ENCODE results near the gene NT5C1A. TPM values are rescaled to one million over a fixed set of nuclear protein-coding genes. Genes with fewer than 3 reads are reported as not detected.

NT5C1A gene
- polyA plus RNA-seq, 2 of the 4 experiments (the other 2 are of a cell fraction): not detected

- CTCF ChIA-PET: interaction anchor here (0.9 to 3.6 kb wide), 6 partner anchors 9 to 29 kb away, joined by 3 to 12 read pairs (median 3); no protein-coding TSS in a partner anchor
Measured at GRCh38 chr1:39635205-39635870, 36.6 kb downstream of the NT5C1A start.

GRCh38 chr1:39633422-39633821 is 38.5 kb downstream of the NT5C1A start:
- Histone ChIP-seq H3K4me3 (no peak overlapping the region), H3K9me3 (no peaks in the 10 kb centered on the region), H3K4me2 (no peak overlapping the region), H3K4me1 (no peaks in the 10 kb centered on the region), H3K27ac (no peak overlapping the region)
- POLR2A ChIA-PET: no interaction called here
- no peak for TF ChIP-seq TFCP2L1 (CRISPR knock-in tag; IDR thresholded peaks at IDR 0.05)
- DNase-seq (ENCODE audit: low read depth in 1 of 2, low spot score in 1 of 2): no peak
- WGBS (ENCODE audit: missing lambda C conversion rate): 90% methylated on average over 3 of the region's 3 CpGs
- FAIRE-seq: no peak
- CTCF ChIA-PET: interaction anchor here (0.7 to 3.6 kb wide), 3 partner anchors 21 to 86 kb away, joined by 3 to 12 read pairs (median 3); no protein-coding TSS in a partner anchor
- ATAC-seq: no peak

More at GRCh38 chr1:39635205-39635870, 36.6 kb downstream of the NT5C1A start:
- TF ChIP-seq POLR2AphosphoS2 (conservative IDR thresholded peaks at IDR 0.05; ENCODE audit: low read length): no peak
- TF ChIP-seq USF2 (IDR thresholded peaks at IDR 0.05): no peak
- TF ChIP-seq RNF2 (IDR thresholded peaks at IDR 0.05; ENCODE audit: borderline replicate concordance, low read depth): no peak
- no peak overlapping the region for H3K4me2 ChIP-seq
- no peak overlapping the region for H3K4me3 ChIP-seq
- POLR2A ChIA-PET: no interaction called here
- H3K4me1 ChIP-seq: no peaks in the 10 kb centered on the region
- FAIRE-seq (no peak), ATAC-seq (no peak), DNase-seq (ENCODE audit: low read depth in 1 of 2, low spot score in 1 of 2) (no peak)
- 82% methylated on average over 12 of the region's 12 CpGs for WGBS (ENCODE audit: missing lambda C conversion rate)
- no peaks in the 10 kb centered on the region for H3K9me3 ChIP-seq
- no peak overlapping the region for H3K27ac ChIP-seq

- ATAC-seq (no peak), FAIRE-seq (no peak), DNase-seq (ENCODE audit: low read depth in 1 of 2, low spot score in 1 of 2) (no peak)
- no peak overlapping the region for H3K27ac ChIP-seq
- H3K4me2 ChIP-seq: no peak overlapping the region
- H3K9me3 ChIP-seq: no peaks in the 10 kb centered on the region
- H3K4me3 ChIP-seq: no peak overlapping the region
- TF ChIP-seq EP300 (IDR thresholded peaks at IDR 0.05): no peak
- TF ChIP-seq FOSL2 (IDR thresholded peaks at IDR 0.05): no peak
- TF ChIP-seq FOSL2 (CRISPR knock-in tag; IDR thresholded peaks at IDR 0.05): no peak
- TF ChIP-seq HEYL (CRISPR knock-in tag; IDR thresholded peaks at IDR 0.05): no peak
- TF ChIP-seq POLR2A (IDR thresholded peaks at IDR 0.05; ENCODE audit: low read length): no peak
- TF ChIP-seq USF2 (IDR thresholded peaks at IDR 0.05): no peak
- no peak for TF ChIP-seq ELK1 (IDR thresholded peaks at IDR 0.05; ENCODE audit: low read depth, low read length)
- TF ChIP-seq CHD2 (IDR thresholded peaks at IDR 0.05; ENCODE audit: low read length, partially characterized antibody): no peak
- no peak for TF ChIP-seq HDAC2 (IDR thresholded peaks at IDR 0.05)
- no peak for TF ChIP-seq HOXB13 (CRISPR knock-in tag; IDR thresholded peaks at IDR 0.05; ENCODE audit: low read depth)
- 93% methylated on average over 25 of the region's 61 CpGs for WGBS (ENCODE audit: missing lambda C conversion rate)
- no peaks in the 10 kb centered on the region for H3K4me1 ChIP-seq
- ChIA-PET CTCF (interaction anchor here (0.6 to 3.6 kb wide), 7 partner anchors 10 to 566 kb away, joined by 3 to 12 read pairs (median 3); no protein-coding TSS in a partner anchor), POLR2A (no interaction called here)
Measured at GRCh38 chr1:39632682-39633417, 39.1 kb downstream of the NT5C1A start.

GRCh38 chr1:39632323-39632681 is 39.6 kb downstream of the NT5C1A start:
- CTCF ChIA-PET: interaction anchor here (0.6 to 1.9 kb wide), 6 partner anchors 9 to 565 kb away, joined by 3 to 4 read pairs (median 3); no protein-coding TSS in a partner anchor
- ATAC-seq (no peak), FAIRE-seq (no peak), DNase-seq (ENCODE audit: low read depth in 1 of 2, low spot score in 1 of 2) (no peak)
- POLR2A ChIA-PET: no interaction called here
- H3K4me1 ChIP-seq: no peaks in the 10 kb centered on the region
- no peak overlapping the region for H3K4me2 ChIP-seq
- H3K4me3 ChIP-seq: no peak overlapping the region
- H3K27ac ChIP-seq: no peak overlapping the region
- no peaks in the 10 kb centered on the region for H3K9me3 ChIP-seq
- WGBS (ENCODE audit: missing lambda C conversion rate): 73% methylated on average over 3 of the region's 5 CpGs
- TF ChIP-seq KDM1A (IDR thresholded peaks at IDR 0.05; ENCODE audit: low read depth): no peak
- TF ChIP-seq POLR2A (IDR thresholded peaks at IDR 0.05; ENCODE audit: low read length): no peak
- TF ChIP-seq FOXS1 (CRISPR knock-in tag; IDR thresholded peaks at IDR 0.05): no peak
- no peak for TF ChIP-seq NPAS2 (CRISPR knock-in tag; IDR thresholded peaks at IDR 0.05; ENCODE audit: borderline replicate concordance)
- TF ChIP-seq HOXA7 (CRISPR knock-in tag; IDR thresholded peaks at IDR 0.05): no peak
- no peak for TF ChIP-seq POLR2AphosphoS2 (conservative IDR thresholded peaks at IDR 0.05; ENCODE audit: low read length)
- no peak for TF ChIP-seq TP53 (CRISPR knock-in tag; IDR thresholded peaks at IDR 0.05)
- no peak for TF ChIP-seq SMC3 (IDR thresholded peaks at IDR 0.05)
- TF ChIP-seq HEYL (CRISPR knock-in tag; IDR thresholded peaks at IDR 0.05): no peak
- TF ChIP-seq KDM5A (IDR thresholded peaks at IDR 0.05): no peak
- TF ChIP-seq RCOR1 (IDR thresholded peaks at IDR 0.05; ENCODE audit: low read depth, low read length): no peak
- no peak for TF ChIP-seq NR3C1 (IDR thresholded peaks at IDR 0.05)
- TF ChIP-seq EP300 (IDR thresholded peaks at IDR 0.05): no peak
- TF ChIP-seq PBX3 (IDR thresholded peaks at IDR 0.05): no peak
- TF ChIP-seq HDAC2 (IDR thresholded peaks at IDR 0.05): no peak
- TF ChIP-seq JUNB (IDR thresholded peaks at IDR 0.05): no peak
- no peak for TF ChIP-seq GATA3 (IDR thresholded peaks at IDR 0.05; ENCODE audit: borderline replicate concordance)
- TF ChIP-seq CBX2 (IDR thresholded peaks at IDR 0.05; ENCODE audit: borderline replicate concordance, low read depth): no peak
- no peak for TF ChIP-seq ZNF302 (CRISPR knock-in tag; IDR thresholded peaks at IDR 0.05)
